Femur (tissue), 1 donor: Measurements from ENCODE around the gene TPRA1.
"Not testable (repeated sequence)": the region's sequence is repeated elsewhere in the genome, so short reads cannot be mapped to it uniquely, and the experiment has no call there.

ENCODE experiments used
- DNase-seq: peaks from one replicate; pipeline ENCODE4 v3.0.0-alpha.2; 2017

Gene TPRA1

DNA sequence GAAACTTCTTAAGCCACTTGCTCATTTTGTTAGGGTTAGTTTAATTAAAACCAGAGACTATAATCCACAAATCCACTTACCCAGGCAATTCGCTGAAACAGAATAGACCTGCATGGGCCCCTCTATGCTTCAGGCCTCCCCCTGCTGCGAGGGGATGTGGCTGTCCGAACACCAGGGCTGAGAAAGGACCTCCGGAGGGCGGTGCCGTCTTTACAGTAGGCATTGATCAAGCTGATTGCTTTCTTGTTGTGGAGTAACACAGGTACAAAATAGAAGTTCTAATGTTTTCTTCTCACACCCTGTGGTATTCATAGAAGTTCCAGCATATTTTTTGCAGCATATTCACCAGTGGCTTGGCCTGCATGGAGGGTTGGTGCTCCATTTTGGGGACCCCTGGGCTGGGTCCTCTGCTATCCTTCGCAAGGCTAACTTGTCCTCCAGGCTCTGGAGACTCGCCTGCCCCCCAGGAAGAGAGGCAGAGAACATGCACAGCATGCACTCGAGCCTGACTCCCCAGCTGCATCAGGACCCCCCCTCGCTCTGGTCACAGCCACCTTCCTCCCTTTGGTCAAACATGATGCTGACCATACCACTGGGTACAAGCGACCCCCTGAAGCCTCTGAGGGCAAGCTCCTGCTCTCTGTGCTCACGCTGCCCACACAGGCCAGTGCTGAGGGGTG lies 55.3 kb downstream of the TPRA1 start:
- no peak for DNase-seq

DNA sequence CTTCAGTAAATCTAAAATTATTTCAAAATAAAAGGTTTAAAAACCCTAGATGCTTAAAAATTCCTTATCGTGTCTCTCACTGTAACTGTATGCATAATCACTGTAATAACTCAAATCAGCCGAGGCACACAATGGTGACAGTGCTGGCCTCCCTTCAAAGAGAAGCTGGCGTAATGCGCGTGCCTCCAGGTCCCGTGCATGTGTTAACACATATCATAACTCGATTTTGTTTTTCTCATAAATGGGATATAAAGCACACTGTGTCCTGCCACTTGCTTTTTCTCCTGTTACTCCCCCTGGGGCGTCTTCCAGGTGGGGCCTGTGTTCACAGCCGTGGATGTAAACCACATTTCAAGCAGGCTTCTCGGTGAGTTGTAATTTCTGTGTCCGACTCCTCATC lies 56.0 kb downstream of the TPRA1 start:
- no peak for DNase-seq

DNA sequence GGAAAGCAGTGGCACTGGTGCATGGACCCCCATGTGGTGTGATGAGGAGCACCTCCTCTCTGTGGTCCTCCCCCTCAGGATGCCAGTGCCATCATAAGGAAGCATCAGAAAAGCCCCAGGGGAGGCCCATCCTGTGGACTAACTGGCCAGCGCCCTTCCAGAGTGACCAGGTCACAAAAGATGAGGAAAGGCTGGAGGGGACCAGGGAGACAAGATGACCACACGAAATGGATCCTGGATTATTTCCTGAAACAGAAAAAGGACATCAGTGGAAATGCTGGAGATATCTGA lies 56.4 kb downstream of the TPRA1 start:
- DNase-seq = no peak

DNA sequence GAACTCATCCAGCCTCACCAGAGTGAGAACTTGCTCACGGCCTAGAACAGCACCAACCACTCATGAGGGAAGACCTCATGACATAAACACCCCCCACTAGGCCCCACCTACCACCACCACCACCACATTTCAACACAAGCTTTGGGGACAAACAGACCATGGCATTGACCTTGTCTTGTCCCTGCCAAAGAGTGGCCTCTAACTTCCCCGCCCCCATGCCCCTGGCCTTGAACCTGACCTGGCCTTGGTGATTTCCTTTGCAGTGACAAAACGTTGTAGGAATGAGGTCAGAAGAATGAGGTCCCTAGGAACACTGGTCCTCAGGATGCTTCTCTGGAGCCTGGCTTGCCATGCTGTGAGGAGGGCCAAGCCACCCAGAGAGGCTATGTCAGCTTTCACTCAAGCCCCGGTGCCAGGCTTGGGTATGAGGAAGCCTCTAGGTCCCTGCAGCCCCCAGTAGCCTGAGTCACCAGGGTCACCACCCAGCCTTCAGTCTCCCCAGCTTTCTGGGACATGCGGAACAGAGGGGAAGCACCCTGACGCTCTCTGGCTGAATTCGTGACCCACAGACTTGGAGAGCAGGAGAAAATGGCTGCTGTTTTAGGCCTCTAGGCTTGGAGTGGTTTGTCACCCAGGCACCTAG lies 57.9 kb downstream of the TPRA1 start:
- no peak for DNase-seq

DNA sequence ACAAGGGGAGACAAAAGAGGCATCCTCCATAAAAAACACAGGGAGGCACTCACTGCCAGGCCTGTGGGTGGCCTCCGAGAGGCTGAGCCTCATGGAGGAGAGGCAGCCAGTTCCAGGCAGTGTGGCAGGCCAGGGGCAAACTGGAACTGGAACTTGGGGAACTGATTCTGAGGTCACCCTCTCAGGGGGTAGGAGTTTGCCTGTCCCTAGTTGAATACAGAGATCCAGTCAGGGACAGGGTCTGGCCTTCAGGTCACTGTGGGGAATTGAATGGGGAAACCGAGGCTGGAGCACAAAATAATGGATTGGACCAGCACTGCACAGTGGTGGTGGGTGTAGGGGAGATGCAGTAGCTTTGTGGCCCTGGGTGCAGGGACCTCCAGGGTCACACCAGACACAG lies 58.7 kb downstream of the TPRA1 start:
- DNase-seq = no peak

DNA sequence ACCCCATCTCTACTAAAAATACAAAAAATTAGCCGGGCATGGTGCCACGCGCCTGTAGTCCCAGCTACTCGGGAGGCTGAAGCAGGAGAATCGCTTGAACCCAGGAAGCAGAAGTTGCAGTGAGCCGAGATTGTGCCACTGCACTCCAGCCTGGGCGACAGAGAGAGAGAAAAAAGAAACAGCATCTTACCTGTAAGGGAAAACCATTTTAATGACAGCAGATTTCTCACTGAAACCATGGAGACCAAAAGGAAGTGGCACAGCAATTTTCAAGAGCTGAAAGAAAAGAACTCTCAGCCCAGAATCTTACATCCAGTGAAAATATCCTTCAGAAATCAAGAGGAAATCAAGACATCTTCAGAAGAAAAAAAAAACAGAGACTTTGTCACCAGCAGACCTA lies 59.7 kb downstream of the TPRA1 start:
- not testable (repeated sequence) for DNase-seq

DNA sequence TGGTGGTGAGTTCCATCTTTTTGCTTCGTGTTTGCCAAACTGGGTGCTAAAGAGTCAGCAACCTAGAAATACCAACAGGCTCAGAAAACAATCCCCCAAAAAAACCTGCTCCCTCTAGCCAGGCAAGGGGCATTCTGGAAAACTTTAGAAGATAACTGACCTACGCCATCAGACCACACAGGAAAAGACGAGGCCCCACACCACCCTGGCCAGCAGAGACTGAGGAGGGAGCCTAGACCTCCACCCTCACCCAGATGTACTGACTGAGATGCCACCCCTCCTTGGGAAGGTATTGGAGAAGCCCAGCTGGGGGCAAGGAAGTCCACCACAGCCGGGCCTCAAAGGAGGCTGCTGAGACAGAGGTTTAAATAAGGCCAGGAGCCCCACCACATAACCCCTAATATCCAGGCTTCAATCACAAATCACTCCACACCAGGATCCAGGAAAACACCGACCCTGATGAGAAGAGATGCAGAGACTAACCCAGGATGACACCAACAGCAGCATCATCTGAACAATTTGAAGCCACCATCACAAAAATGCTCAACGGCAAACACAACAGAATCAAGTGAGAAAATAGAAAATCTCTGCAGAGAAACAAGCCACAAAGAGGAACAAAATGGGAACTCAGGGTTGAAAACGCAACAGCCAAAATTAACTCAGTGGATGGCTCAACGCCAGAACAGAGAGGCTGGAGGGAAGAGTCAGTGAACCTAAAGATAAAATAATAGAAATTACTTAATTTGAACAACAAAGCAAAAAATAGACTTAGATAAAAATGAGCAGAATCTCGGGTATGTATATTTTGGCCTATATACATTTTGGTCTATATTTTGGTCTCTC lies 61.0 kb downstream of the TPRA1 start:
- no peak for DNase-seq

DNA sequence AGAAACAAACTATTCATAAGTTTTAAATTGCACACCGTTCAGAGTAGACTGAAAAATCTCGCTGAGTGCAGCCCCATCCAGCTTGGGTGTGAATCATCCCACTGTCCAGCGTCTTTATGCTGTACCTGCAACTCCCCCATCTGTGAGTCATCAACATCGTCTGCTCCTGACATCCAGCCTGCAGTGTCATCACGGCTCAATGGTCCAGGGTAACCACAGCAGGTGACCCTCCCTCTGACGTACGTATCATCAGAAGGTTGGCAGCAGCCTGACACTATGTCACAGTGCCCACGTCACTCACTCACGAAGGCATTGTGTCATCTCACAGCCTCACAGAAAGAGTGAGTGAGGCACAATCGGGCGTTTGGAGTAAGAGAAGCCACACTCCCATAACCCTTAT lies 65.2 kb downstream of the TPRA1 start:
- no peak for DNase-seq

DNA sequence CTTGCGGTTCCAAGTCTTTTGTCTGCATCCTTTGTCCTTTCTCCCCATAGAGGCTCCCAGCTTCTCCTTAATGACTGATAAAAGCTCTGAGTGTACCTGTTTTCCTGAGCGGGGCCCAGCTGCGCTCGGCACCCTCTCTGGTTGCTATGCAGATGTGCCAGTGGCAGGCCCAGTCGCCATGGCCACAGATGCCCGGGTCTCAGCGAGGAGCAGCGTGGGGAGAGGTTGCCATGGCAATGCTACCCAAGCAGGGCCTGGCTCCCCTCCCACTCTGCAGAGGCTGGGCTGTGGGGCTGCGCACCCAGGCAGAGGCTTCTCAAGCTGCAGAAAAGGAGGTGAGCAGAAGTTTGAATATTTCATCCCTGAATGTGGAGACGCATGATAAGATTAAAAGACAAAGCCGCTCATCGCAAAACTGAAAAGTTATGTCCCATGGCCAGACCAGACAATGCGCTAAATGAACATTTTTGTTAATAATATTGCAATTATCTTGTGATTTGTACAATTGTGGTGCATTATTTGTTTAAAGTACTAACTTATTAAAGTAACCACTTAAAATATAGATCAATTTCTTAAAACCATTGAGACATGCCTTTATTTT lies 66.1 kb downstream of the TPRA1 start:
- no peak for DNase-seq
